WTC11 (cell line): Measurements from ENCODE around the gene LLGL1. TPM values are rescaled to one million over a fixed set of nuclear protein-coding genes. Genes with fewer than 3 reads are reported as not detected.

ENCODE experiments used
- ATAC-seq: fragments of 200-7000 bp; cut with Tn5 transposase; 2 replicates; pipeline ENCODE4 v1.10.0; 2021; ENCODE audit warnings: mild to moderate bottlenecking, moderate library complexity
- CTCF ChIA-PET: fragments of 300-600 bp; sonication (Branson Sonifier 250); formaldehyde crosslinking; loops from one replicate; lab custom pipeline; 2021; ENCODE audit warnings: antibody characterized with exemption; lab: Charles Lee
- POLR2A ChIA-PET: fragments of 350-600 bp; sonication (Branson Sonifier 250); formaldehyde crosslinking; loops from one replicate; lab custom pipeline; 2021; ENCODE audit warnings: antibody characterized with exemption; lab: Charles Lee
- DNase-seq: peaks from one replicate; pipeline ENCODE4 v3.0.0; 2021; ENCODE audit warnings: low spot score
- H3K27ac Mint-ChIP-seq: 2 replicates; pipeline ENCODE4 v1.8.0; 2021; ENCODE audit warnings: mixed read lengths
- H3K27me3 Mint-ChIP-seq: 2 replicates; pipeline ENCODE4 v1.8.0; 2021; ENCODE audit warnings: low read depth, mild to moderate bottlenecking, moderate library complexity, mixed read lengths
- H3K36me3 Mint-ChIP-seq: 2 replicates; pipeline ENCODE4 v1.8.0; 2021; ENCODE audit warnings: mixed read lengths
- H3K4me1 Mint-ChIP-seq: 2 replicates; pipeline ENCODE4 v1.8.0; 2022; ENCODE audit warnings: mixed read lengths
- H3K4me3 Mint-ChIP-seq: 2 replicates; pipeline ENCODE4 v1.8.0; 2021; ENCODE audit warnings: mild to moderate bottlenecking, moderate library complexity, mixed read lengths
- H3K9me3 Mint-ChIP-seq: 2 replicates; pipeline ENCODE4 v1.8.0; 2021; ENCODE audit warnings: mixed read lengths
- CREM ChIP-seq: sonication (generic); formaldehyde crosslinking; IDR thresholded peaks from 2 replicates; pipeline ENCODE4 v1.8.1; 2022; ENCODE audit warnings: mild to moderate bottlenecking, missing genetic modification reagents, moderate library complexity
- FOXP1 ChIP-seq: sonication (generic); formaldehyde crosslinking; IDR thresholded peaks from 2 replicates; pipeline ENCODE4 v1.8.0; 2022; ENCODE audit warnings: missing genetic modification reagents, mild to moderate bottlenecking, moderate library complexity, borderline replicate concordance
- IRF2 ChIP-seq: sonication (generic); formaldehyde crosslinking; IDR thresholded peaks from 2 replicates; pipeline ENCODE4 v1.8.0; 2022; ENCODE audit warnings: low read depth, missing genetic modification reagents, borderline replicate concordance
- NFYB ChIP-seq: sonication (generic); formaldehyde crosslinking; conservative IDR thresholded peaks from 2 replicates; pipeline ENCODE4 v1.8.0; 2022; ENCODE audit warnings: low read depth, missing genetic modification reagents
- RELA ChIP-seq: sonication (generic); formaldehyde crosslinking; IDR thresholded peaks from 2 replicates; pipeline ENCODE4 v1.8.1; 2022; ENCODE audit warnings: missing genetic modification reagents, mild to moderate bottlenecking, borderline replicate concordance
- SMAD4 ChIP-seq: sonication (generic); formaldehyde crosslinking; IDR thresholded peaks from 2 replicates; pipeline ENCODE4 v1.8.0; 2022; ENCODE audit warnings: mild to moderate bottlenecking, missing genetic modification reagents
- ZNF317 ChIP-seq: sonication (generic); formaldehyde crosslinking; IDR thresholded peaks from 2 replicates; pipeline ENCODE4 v1.8.1; 2023; ENCODE audit warnings: low read depth, mild to moderate bottlenecking, moderate library complexity, missing genetic modification reagents, borderline replicate concordance
- total RNA-seq: library from RNA; stranded (reverse); gene quantifications from 3 replicates; pipeline ENCODE4 v1.2.3, GENCODE V29; 2021
- TF ChIP-seq, protein P1 (sequence below): sonication (generic); formaldehyde crosslinking; IDR thresholded peaks from 2 replicates; pipeline ENCODE4 v1.8.1; 2023; ENCODE audit warnings: mild to moderate bottlenecking, missing genetic modification reagents, borderline replicate concordance
- TF ChIP-seq, protein P2 (sequence below): sonication (generic); formaldehyde crosslinking; IDR thresholded peaks from 2 replicates; pipeline ENCODE4 v1.8.1; 2022; ENCODE audit warnings: mild to moderate bottlenecking, moderate library complexity, missing genetic modification reagents
- TF ChIP-seq, protein P3 (sequence below): sonication (generic); formaldehyde crosslinking; IDR thresholded peaks from 2 replicates; pipeline ENCODE4 v1.8.1; 2022; ENCODE audit warnings: low read depth, mild to moderate bottlenecking, moderate library complexity, missing genetic modification reagents, borderline replicate concordance
- TF ChIP-seq, protein P4 (sequence below): fragments of 250-450 bp; sonication (Bioruptor Pico); IDR thresholded peaks from 2 replicates; pipeline ENCODE4 v2.1.2; 2022; ENCODE audit warnings: mild to moderate bottlenecking, moderate library complexity
- TF ChIP-seq, protein P5 (sequence below): sonication (generic); formaldehyde crosslinking; conservative IDR thresholded peaks from 2 replicates; pipeline ENCODE4 v1.8.1; 2022; ENCODE audit warnings: mild to moderate bottlenecking, missing genetic modification reagents
- TF ChIP-seq, protein P6 (sequence below): sonication (generic); formaldehyde crosslinking; IDR thresholded peaks from 2 replicates; pipeline ENCODE4 v1.8.0; 2023; ENCODE audit warnings: missing genetic modification reagents, mild to moderate bottlenecking, borderline replicate concordance

The LLGL1 gene
- total RNA-seq, 1 experiment from 2014 or later, result 87.8 TPM

DNA sequence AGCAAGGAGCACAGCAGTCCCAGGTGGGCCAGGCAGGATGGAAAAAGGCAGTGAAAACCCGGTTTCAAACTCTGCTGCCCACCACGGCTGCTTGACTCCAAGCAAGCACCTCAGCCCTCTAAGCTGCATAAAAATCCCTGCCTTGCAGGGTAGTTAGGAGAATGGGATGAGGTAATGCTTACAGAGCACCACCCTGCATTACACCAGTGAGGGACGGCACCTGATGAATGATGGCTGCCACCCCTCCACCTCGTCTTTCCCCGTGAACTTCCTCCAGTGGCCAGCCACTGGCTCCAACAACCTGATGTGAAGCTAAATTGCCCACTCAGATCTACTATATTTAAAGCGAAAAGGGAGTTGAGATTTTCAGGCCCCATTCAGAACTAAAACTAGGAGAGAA, 56.4 kb downstream of the LLGL1 start (continued):
- TF ChIP-seq, protein P1, sequence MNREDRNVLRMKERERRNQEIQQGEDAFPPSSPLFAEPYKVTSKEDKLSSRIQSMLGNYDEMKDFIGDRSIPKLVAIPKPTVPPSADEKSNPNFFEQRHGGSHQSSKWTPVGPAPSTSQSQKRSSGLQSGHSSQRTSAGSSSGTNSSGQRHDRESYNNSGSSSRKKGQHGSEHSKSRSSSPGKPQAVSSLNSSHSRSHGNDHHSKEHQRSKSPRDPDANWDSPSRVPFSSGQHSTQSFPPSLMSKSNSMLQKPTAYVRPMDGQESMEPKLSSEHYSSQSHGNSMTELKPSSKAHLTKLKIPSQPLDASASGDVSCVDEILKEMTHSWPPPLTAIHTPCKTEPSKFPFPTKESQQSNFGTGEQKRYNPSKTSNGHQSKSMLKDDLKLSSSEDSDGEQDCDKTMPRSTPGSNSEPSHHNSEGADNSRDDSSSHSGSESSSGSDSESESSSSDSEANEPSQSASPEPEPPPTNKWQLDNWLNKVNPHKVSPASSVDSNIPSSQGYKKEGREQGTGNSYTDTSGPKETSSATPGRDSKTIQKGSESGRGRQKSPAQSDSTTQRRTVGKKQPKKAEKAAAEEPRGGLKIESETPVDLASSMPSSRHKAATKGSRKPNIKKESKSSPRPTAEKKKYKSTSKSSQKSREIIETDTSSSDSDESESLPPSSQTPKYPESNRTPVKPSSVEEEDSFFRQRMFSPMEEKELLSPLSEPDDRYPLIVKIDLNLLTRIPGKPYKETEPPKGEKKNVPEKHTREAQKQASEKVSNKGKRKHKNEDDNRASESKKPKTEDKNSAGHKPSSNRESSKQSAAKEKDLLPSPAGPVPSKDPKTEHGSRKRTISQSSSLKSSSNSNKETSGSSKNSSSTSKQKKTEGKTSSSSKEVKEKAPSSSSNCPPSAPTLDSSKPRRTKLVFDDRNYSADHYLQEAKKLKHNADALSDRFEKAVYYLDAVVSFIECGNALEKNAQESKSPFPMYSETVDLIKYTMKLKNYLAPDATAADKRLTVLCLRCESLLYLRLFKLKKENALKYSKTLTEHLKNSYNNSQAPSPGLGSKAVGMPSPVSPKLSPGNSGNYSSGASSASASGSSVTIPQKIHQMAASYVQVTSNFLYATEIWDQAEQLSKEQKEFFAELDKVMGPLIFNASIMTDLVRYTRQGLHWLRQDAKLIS (CRISPR knock-in tag), result no peak

DNA sequence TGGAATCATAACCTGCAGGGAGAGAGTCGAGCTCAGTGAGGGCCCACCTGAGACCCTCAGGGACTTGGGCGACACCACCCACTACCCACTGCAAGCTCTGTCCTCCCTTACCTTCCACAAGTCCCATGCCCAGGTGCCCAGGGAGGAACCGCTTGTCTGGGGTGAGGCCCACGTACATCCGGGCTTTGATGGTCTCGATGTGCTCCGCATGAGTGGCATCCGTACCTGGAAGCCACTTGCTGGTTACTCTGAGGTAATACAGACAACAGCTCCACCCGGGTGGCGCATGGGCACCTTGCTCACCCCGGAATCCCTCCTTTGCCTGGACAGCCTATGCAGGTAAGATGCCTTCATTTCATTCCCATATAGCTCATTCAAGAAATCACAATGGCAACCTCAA, 59.9 kb downstream of the LLGL1 start:
- Mint-ChIP-seq H3K27me3 (no peaks in the 10 kb centered on the region), H3K4me3 (no peak overlapping the region), H3K4me1 (no peaks in the 10 kb centered on the region), H3K36me3 (peaks cover 87% of the 10 kb centered on the region), H3K27ac (no peak overlapping the region), H3K9me3 (no peaks in the 10 kb centered on the region)
- ATAC-seq (no peak), DNase-seq (no peak)
- no peak for TF ChIP-seq FOXP1
- TF ChIP-seq IRF2 (CRISPR knock-in tag), result no peak
- TF ChIP-seq, protein P2, sequence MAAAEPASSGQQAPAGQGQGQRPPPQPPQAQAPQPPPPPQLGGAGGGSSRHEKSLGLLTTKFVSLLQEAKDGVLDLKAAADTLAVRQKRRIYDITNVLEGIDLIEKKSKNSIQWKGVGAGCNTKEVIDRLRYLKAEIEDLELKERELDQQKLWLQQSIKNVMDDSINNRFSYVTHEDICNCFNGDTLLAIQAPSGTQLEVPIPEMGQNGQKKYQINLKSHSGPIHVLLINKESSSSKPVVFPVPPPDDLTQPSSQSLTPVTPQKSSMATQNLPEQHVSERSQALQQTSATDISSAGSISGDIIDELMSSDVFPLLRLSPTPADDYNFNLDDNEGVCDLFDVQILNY, result no peak
- TF ChIP-seq, protein P3, sequence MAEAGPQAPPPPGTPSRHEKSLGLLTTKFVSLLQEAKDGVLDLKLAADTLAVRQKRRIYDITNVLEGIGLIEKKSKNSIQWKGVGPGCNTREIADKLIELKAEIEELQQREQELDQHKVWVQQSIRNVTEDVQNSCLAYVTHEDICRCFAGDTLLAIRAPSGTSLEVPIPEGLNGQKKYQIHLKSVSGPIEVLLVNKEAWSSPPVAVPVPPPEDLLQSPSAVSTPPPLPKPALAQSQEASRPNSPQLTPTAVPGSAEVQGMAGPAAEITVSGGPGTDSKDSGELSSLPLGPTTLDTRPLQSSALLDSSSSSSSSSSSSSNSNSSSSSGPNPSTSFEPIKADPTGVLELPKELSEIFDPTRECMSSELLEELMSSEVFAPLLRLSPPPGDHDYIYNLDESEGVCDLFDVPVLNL (CRISPR knock-in tag), result no peak
- no peak for TF ChIP-seq RELA (CRISPR knock-in tag)
- TF ChIP-seq, protein P4, sequence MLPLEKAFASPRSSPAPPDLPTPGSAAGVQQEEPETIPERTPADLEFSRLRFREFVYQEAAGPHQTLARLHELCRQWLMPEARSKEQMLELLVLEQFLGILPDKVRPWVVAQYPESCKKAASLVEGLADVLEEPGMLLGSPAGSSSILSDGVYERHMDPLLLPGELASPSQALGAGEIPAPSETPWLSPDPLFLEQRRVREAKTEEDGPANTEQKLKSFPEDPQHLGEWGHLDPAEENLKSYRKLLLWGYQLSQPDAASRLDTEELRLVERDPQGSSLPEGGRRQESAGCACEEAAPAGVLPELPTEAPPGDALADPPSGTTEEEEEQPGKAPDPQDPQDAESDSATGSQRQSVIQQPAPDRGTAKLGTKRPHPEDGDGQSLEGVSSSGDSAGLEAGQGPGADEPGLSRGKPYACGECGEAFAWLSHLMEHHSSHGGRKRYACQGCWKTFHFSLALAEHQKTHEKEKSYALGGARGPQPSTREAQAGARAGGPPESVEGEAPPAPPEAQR (CRISPR knock-in tag), result no peak
- TF ChIP-seq, protein P5, sequence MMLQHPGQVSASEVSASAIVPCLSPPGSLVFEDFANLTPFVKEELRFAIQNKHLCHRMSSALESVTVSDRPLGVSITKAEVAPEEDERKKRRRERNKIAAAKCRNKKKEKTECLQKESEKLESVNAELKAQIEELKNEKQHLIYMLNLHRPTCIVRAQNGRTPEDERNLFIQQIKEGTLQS, result no peak
- TF ChIP-seq NFYB (CRISPR knock-in tag), result no peak
- TF ChIP-seq ZNF317 (CRISPR knock-in tag), result no peak
- TF ChIP-seq CREM (CRISPR knock-in tag), result no peak
- TF ChIP-seq, protein P6, sequence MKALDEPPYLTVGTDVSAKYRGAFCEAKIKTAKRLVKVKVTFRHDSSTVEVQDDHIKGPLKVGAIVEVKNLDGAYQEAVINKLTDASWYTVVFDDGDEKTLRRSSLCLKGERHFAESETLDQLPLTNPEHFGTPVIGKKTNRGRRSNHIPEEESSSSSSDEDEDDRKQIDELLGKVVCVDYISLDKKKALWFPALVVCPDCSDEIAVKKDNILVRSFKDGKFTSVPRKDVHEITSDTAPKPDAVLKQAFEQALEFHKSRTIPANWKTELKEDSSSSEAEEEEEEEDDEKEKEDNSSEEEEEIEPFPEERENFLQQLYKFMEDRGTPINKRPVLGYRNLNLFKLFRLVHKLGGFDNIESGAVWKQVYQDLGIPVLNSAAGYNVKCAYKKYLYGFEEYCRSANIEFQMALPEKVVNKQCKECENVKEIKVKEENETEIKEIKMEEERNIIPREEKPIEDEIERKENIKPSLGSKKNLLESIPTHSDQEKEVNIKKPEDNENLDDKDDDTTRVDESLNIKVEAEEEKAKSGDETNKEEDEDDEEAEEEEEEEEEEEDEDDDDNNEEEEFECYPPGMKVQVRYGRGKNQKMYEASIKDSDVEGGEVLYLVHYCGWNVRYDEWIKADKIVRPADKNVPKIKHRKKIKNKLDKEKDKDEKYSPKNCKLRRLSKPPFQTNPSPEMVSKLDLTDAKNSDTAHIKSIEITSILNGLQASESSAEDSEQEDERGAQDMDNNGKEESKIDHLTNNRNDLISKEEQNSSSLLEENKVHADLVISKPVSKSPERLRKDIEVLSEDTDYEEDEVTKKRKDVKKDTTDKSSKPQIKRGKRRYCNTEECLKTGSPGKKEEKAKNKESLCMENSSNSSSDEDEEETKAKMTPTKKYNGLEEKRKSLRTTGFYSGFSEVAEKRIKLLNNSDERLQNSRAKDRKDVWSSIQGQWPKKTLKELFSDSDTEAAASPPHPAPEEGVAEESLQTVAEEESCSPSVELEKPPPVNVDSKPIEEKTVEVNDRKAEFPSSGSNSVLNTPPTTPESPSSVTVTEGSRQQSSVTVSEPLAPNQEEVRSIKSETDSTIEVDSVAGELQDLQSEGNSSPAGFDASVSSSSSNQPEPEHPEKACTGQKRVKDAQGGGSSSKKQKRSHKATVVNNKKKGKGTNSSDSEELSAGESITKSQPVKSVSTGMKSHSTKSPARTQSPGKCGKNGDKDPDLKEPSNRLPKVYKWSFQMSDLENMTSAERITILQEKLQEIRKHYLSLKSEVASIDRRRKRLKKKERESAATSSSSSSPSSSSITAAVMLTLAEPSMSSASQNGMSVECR (CRISPR knock-in tag), result no peak
- TF ChIP-seq SMAD4 (CRISPR knock-in tag), result no peak
- POLR2A ChIA-PET, result no interaction called here
- CTCF ChIA-PET, result no interaction called here
